Suprapubic skin (tissue), 3 donors: Measurements from ENCODE around the gene IL18BP.

Experiments
- CTCF ChIP-seq, 2 donors: fragments of 200-600 bp in 1 of 2; fragments of 450-650 bp in 1 of 2; sonication (generic) in 1 of 2; IDR thresholded peaks; one replicate each; pipeline ENCODE4 v1.5.1; 2016 to 2019; ENCODE audit warnings: antibody characterized with exemption in 2 of 2, mild to moderate bottlenecking in 1 of 2, moderate library complexity in 1 of 2
- EP300 ChIP-seq: sonication (generic); formaldehyde crosslinking; IDR thresholded peaks from one replicate; pipeline ENCODE4 v1.6.1; 2017; ENCODE audit warnings: antibody characterized with exemption

DNA sequence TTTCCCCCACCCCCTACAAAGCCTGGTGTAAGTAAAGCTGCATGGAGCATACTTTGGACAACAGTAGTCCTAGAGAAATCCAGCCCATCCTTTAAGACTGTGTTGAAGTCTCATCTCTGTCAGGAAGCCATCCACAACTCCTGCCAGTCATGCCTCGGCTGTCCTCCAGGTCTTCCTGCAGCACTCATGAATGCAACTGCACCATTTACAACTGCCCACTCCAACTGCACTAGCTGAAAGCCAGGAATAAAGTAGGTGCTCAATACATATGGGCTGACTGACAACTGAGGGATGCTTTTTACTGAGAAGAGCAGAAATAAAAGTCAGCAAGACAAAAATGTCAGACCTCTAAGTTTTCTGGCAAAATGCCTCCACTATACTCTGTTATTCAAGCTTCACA is 27.4 kb downstream of the IL18BP start:
- no peak for TF ChIP-seq EP300
- no peak for TF ChIP-seq CTCF (IDR thresholded peaks at IDR 0.05)
